ENCODE results near the gene OMP.

- no peak for TF ChIP-seq BHLHE40 (IDR thresholded peaks at IDR 0.05; ENCODE audit: borderline replicate concordance)
- no peak for TF ChIP-seq L3MBTL2 (conservative IDR thresholded peaks at IDR 0.05)
- no peak for TF ChIP-seq ZNF384 (IDR thresholded peaks at IDR 0.05)
- TF ChIP-seq ARNT (IDR thresholded peaks at IDR 0.05) = no peak
These were observed 8.6 kb downstream of the OMP start for GRCh38 chr11:77111277-77111676.

Data from HEK293T (cell line).